ENCODE results near the gene VARS2.

VARS2 gene

DNA sequence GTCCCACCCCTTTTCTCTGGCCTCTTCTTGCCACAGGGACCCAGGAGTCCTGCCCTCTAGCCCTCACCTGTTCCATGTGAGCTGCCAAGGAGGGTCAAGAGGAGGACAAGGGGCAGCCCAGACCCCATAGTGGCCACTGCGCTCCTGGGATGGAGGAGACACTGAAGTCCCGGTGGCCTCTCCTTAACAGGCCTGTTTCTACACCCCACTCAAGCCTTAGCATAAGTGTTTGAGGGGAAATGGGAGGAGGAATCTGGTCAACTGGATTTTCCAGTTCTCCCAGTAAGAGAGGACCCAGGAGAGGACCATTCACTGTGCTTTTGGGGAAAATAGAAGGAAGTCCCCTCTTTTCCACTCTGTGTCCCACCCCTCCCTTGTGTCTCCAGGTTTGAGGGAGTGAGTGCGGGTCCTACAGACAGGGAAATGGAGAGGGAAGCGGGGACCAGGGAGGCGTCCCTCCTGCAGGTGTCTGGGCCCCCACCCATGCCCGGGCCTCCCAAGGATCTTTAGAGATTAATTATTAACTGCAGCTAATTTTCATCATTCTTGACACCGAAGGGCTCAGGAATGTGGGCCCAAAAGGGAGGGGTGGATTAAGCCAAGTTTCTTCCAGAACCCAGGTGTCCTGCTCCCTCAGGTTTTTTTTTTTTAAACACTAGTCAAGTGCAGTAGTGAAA is 18.1 kb downstream of the VARS2 start, which contains the start of gene SFTA2:
Gene SFTA2 (minus strand): TSS at position 202 of the 677 bp plus-strand sequence. CDS start 74 bp downstream, at position 128.
- DNase-seq = no peak

DNA sequence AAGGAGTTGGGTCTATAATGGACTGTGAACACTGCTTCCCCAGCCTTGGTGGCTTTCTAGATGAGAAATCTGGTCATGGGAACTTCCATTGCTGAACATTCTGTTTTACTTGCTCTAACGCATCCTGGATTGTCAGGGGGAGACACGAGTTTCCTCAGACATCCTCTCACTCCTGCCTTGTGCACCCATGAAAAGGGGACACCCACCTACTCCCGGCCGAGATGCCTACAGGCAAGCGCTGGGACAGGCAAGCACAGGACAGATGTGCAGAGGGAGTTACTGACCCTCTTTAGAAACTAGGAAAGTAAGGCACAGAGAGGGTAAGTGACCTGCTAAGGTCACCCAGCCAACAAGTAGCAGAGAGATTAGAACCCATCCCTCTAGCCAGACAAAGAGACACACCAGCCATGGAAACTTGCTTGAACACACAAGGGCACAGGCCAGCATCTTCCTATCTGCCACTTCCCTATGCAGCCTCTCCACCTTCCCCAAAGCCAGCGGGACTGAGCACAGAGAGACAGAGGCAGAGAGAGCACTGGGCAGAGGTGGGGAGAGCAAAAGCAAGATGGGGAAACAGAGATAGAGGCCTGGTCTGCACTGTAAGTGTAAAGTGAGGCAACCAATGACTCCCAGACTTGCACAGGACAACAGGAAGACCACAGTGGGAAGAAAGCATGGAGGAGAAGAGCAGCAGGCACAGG is 18.8 kb downstream of the VARS2 start:
- DNase-seq = no peak

DNA sequence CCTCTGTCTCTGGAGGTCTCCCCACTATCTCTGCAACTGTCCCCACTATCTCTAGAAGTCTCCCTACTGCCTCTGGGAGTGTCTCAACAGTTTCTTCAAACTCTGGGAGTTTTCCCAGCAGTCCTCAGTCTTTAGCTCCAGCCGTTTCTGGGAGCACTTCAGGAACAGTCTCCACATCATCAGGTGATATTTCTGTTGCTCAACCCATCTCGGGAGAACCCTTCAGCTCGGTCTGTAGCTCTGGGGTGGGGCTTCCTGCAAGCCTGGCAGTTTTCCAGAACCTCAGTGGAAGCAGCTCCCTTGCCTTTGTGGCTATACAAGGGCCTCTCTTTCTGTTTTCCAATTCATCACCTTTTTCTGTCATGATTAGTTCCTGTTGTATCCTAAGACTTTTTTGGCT is 21.0 kb downstream of the VARS2 start:
- no peak for DNase-seq

DNA sequence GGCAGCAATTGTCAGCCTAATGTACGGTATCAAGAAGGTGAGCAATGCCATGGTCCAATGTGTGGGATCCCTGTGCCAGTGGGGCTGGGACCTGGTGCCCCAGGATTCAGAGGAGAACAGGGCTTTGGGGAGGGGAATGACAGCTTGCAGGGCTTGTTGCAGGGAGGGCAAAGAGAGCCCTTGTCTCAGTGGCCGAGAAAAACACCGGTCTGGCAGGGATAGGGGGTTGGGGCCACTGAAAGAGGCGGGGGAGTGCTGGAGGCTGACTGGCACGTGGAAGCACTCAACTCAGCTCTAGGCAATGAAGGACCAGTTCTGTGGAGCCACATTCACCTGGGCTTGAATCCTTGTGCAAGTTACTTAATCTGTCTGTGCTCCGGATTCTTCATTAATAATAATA is 23.2 kb downstream of the VARS2 start:
- no peak for DNase-seq

DNA sequence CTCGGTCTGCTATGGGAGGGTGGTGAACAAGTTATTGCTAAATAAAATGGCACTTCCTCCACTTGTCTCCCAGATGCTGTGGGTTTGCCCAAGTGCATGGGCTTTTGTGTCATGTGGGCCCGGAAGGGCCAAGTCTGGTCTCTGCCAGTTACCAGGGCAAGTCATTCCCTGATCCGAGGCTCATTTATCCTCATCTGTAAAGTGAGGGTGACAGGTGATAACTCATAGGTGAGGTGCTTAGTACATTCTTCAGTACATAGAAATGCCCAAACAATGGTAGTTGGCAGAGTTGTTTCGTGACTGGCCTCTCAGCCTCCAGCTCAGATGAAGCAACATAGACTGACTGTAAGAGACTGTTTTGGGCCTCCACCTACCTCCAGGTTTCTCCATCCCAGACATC is 24.7 kb downstream of the VARS2 start:
- DNase-seq = no peak

DNA sequence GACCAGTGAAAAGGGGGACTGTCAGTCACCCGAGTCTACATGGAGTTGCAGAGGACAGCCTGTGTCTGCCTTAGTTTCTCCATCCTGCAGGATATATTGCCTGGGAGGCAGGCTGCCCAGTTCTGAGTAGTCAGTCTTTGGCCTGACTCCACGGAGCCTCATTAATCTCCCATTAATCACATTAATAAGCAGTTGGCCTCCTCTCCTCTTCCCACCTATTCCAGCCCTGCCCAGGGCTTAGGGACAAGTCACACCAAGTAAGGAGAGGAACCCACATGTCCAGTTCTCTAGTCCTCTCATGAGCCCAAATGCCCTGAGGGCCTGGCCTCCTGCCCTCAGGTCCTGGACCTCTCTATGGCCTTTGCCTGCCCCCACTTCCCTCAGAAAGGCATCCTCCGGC is 25.4 kb downstream of the VARS2 start:
- no peak for DNase-seq

DNA sequence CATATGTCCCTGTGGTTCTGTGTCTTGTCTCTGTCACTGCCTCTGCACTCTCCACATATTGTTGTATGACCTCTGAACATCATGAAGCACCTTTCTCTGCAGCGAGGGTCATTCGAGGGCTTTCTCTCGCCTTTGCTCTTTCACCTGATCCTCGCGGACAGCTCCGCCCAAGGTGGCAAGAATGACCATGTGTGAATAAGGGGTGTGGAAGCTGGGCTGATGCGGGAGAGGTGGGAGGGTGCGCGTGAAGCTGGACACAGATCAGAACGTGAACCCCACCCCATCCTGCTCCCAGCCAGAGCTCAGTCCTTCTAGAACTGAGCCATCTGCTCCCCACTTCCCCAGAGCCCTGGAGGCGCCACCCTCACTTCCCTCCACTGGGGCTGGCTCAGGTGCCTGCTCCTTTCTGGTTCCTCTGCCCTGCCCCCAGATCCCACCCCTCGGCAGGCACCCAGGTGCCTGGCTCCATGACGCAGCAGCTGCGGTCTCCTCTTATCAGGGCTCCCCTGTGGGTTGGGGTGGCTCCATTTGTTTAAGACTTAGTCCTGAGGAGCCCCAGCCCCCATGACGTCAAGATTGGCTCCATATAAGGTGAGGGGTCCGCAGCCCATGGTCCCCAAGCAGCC is 26.4 kb downstream of the VARS2 start, which contains the start of gene MUCL3:
Gene MUCL3 (plus strand): TSS at position 613 of the 626 bp plus-strand sequence. CDS start 27 bp downstream, outside the sequence.
- DNase-seq = no peak

DNA sequence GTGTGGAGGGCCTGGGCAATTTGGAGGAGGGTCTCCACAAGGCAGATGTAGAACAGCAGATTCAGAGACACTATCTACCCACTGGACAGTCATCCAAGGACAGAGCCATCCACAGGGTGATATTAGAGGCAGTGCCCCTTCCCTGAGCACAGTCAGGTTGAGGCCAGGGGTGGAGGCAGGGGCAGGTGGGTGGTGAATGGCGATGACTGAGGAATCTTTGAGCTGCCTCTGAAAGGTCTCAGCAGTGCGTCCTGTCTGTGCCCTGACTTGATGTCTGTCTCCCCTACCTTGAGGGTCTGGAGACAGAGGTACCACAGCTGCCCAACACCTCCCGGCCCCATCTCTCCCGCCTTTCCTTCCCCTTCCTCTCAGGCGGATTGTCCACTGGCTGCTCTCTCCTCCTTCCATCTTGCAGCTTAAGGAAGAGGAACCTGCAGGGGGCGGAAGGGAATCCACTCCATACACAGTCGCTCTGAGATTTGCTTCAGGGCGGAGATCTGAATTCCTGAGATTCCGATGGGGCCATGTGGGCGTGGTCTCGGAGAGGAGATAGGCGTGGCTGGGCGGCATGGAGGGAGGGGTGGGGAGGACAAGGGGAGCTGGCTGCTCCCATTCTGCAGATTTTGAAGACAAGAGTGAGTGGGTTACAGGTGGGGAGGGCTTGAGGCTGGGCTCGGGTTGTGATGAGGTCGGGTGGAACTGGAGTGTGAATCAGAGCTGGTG is 28.5 kb downstream of the VARS2 start:
- no peak for DNase-seq

DNA sequence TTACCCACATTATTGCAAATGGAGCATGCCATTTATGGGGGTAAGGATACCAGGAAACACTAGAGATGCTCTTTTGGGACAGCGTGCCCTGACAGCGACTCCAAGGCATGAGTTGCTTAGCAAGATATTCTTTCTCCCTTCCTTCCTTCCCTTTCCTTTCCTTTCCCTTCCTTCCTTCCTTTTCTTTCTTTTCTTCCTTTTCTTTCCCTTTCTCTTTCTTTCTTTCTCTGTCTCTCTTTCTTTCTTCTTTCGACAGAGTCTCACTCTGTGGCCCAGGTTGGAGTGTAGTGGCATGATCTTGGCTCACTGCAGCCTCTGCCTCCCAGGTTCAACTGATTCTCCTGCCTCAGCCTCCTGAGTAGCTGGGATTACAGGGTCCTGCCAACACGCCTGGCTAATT is 30.0 kb downstream of the VARS2 start:
- DNase-seq = no peak

DNA sequence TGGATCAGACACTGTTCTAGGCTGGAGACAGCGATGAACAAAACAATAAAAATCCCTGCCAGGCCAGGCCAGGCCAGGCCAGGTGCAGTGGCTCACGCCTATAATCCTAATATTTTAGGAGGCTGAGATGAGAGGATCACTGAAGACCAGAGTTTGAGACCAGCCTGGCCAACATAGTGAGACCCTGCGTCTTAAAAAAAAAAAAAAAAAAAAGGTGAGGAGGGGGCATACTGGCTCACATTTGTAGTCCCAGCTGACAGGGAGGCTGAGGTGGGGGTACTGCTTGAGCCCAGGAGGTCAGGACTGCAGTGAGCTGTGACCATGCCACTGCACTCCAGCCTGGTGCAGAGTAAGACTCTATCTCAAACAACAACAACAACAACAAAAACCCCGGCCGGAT is 31.2 kb downstream of the VARS2 start:
- no peak for DNase-seq

DNA sequence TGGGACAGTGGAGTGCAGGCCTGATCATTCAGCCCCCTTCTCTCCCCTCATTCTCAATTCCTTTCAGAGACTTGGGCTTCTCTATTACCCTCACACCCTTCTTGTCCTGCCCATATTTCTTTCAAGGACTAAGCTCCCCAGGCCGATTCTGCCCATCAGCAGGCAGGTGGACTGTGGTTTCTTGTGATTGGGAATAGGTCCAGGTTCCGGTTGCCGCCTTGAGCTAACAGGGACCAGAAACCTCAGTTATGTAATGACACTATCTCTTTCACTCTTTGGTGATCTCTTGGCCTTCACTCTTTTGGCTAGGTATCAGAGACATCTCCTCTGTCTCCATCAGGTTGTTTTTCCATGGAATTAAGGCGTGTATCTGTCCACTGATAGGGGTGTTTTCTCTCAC is 33.2 kb downstream of the VARS2 start:
- no peak for DNase-seq

DNA sequence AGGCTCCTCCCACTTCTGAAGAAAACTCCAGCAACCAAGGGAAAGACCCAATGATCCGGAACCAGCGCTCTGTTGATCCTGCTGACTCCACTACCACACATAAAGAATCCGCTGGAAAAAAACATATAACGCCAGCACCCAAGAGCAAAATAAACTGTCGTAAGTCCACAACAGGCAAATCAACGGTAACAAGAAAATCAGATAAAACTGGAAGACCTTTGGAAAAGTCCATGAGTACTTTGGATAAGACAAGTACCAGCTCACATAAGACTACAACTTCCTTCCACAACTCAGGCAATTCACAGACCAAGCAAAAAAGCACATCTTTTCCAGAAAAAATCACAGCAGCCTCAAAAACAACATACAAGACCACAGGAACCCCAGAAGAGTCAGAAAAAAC is 34.8 kb downstream of the VARS2 start:
- DNase-seq = no peak

DNA sequence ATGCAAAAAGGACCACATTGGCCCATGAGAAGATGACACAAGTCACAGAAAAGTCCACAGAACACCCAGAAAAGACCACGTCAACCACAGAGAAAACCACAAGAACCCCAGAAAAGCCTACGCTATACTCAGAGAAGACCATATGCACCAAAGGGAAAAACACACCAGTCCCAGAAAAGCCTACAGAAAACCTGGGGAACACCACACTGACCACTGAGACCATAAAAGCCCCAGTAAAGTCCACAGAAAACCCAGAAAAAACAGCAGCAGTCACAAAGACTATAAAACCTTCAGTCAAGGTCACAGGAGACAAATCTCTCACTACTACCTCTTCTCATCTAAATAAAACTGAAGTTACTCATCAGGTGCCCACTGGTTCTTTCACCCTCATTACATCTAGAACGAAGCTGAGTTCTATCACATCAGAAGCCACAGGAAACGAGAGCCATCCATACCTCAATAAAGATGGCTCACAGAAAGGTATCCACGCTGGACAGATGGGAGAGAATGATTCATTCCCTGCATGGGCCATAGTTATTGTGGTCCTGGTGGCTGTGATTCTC is 38.0 kb downstream of the VARS2 start:
- no peak for DNase-seq

DNA sequence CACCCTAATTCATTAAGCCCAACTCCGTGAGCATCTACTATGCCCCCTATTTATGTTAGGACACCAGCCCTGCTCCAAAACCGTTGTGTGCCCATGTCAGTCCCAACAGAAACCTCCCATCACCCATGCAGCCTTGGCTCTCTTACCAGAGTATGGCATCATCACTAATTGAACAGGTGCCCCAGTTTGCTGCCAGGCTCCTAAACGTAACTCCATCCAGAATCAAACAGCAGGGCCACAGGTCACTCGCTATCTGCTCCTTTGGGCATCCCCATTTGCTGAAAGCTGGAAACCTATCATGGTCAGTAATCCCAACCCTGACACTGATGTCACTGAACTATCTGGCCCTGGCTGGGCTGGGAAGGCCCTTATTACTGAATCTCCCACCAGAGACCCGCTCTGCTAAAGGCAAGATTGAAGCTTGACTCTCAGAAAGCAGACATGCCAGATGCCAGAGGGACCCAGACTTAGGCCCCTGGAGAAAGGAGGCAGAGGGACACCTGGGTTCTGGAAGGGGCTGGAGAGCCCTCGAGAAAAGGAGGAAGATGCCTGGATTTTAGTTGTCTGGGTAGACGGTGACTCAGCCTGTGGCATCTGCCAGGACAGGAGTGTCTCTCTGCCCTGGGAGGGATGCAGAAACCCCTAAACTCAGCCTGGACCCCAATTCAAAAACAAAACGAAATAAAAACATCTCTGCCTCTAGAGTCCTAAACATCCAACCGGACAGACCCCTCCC is 40.8 kb downstream of the VARS2 start:
- no peak for DNase-seq

DNA sequence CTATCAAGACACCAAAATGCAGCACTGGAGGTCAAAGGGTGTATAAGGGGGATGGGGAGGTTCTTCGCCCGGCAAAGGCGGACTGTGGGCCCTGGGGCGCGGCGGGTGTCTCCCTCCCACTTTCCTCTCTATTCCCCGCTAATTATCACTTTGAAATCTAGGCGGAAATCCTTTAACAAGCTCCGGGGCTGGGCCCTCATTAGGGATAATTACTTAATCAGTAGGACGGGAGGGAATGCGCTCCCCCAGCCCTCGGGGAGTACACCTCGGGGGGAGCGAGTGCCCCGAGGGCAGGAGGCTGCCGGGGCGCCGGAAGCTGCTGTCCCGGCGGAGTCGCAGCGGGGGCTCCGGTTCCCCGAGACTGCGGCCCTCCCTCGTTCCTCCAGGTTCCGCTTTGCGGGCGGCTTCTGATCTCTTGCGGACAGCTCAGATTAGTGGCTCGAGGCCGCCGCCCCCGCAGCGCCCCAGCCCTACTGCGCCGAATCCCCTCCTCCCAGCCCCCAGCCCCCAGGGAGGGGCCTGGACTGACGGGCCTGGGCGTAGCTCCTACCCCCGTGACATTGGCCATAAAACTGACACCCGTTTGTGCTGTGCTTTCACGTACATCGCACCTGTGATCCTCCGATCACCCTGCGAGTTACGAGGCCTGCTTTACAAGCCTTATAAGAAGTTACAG is 41.5 kb downstream of the VARS2 start:
- DNase-seq = no peak

DNA sequence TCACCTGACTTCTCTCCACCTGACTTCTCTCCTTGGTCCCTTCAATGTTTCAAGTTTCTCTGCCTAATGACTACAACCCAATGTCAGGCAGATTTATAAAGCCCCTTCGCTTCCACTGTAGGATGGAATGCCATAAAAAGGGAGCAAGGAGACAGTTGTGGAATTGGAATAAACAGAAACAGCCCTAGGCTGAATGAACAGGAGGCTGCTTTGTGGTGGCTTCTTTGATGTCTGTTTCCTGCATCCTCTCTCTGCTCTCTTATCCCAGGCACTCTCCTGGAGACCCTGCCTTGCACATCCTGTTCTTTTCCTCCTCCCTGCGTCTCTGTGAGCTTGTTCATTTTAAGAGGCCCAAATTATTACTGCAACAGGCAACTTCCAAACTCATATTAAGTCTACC is 43.7 kb downstream of the VARS2 start:
- DNase-seq = no peak

DNA sequence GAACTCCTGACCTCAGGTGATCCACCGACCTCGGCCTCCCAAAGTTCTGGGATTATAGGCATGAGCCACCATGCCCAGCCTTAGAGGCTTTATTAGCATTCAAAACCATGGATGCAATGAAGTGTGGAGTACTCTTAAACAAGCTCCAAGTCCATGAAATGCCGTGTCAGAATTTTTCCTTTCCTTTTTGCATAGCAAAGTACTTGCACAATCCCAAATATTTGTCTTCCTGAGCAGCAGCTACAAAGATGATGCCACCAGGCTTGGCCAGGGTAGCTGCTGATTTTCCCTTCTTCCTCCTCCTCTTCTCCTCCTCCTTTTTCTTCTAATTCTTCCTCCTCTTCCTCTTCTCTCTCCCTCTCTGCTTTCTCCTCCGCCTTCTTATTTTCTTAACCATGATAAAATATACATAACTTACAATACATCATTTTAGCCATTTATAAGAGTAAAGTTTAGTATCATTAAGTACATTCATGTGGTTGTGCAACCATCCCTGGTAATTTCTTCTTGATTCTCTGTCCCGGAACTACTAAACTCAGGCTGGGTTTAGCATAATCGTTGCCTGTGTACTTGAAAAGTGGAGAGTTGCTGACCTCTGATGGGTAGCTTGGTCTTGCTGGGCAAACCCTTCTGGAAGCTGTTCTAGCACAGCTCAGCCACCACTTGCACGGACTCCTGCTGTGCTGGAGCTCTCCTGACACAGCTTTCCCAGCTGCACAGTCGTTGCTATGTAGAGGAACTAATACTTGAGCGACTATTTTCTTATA is 47.1 kb downstream of the VARS2 start:
- no peak for DNase-seq

DNA sequence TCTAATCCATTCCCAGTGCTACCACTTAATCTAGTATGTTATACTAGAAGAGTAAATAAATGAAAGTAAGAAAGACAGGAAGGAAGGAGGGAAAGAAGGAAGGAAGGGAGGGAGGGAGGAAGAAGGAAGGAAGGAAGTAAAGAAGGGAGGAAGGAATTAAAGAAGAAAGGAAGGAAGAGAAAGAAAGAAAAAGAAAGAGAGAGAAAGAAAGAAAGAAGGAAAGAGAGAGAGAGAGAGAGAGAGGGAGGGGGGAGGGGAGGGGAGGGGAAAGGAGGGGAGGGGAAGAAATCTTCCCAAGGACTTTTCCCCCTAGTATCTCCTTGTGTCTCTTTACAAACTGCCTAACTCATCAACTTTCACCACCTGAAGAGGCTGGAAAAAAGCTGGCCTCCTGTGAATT is 48.7 kb downstream of the VARS2 start:
- no peak for DNase-seq

DNA sequence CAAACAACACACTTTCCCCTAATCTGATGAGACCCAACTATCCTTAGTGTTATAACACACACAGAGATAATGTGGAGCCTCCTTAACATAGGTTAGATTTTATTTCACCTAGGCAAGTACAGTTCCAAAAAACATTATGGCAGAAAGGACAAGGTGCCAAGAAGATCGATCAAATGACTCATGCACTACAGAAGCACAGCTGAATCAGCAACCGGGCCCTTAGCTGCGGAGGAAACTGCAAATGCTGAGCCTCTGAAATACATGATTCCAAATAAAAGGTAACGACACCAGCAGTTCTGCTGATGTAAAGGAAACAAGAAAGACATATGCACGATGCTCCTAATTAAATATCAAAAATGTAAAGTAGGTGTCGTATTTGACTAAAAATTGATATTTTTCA is 49.6 kb downstream of the VARS2 start:
- no peak for DNase-seq

DNA sequence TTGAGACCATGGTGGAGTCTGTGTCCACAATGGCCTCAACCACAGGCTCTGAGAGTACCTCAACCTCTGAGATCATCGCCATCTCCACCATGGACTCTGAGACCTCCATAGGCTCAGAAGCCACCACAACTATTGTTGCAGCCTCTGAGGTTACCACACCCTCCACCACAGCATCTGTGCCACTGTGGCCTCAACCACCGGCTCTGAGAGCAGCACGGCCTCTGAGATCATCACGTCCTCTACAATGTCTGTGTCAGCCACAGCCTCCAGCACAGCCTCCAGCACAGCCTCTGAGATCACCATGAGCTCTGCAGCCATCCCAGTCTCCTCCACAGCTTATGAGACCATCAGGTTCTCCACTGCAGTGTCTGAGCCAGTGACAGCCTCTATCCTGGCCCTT is 50.0 kb downstream of the VARS2 start:
- DNase-seq = no peak

DNA sequence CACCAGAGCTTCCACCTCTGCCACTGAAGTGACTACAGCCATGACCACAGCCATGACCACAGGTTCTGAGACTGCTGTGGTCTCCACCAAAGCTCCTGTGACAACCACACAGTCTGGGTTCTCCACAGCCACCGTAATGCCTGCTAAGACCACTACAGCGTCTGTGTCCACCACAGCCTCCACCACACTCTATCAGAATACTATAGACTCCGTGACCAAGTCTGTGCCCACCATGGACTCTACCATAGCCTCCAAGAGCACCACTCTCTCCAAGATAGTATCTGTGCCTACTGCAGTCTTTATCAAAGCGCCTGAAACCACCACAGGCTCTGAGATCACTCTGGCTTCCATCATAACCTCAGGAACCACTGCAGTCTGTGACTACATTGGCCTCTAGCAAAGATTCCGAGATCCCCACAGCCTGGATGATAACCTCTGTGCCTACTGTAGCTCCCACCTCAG is 51.1 kb downstream of the VARS2 start:
- DNase-seq = no peak

Measured in NCI-H2107 (cell line).